ENCODE results near the gene TTC28.

- TF ChIP-seq CTCF (conservative IDR thresholded peaks at IDR 0.05; ENCODE audit: low read length) (no peak), EZH2phosphoT487 (IDR thresholded peaks at IDR 0.05; ENCODE audit: borderline replicate concordance) (no peak)
Observed at GRCh38 chr22:28299309-28299708, 380.3 kb downstream of the TTC28 start.

Measured in Loucy (cell line).